Measurements from ENCODE around the gene ABHD17A.

The ABHD17A gene

DNA sequence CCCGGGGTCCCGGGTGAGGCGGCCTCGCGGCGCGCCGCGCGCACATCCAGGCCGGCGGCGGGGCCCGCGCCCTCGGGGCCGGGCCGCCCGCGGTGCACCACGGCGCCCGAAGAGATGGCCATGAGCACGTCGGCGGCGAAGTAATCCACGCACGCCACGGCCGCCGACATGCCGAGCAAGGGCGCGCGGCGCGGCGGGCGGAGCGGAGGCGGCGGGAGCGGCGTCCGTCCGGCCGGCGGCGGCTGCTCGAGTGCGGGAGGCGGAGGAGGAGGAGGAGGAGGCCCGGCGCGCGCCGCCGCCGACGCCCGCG is 22.0 kb downstream of the ABHD17A start, which contains the start of gene KLF16:
KLF16 (minus strand) TSS at position 252 of the 310 bp plus-strand sequence; CDS start at position 170, 82 bp downstream.
- no peak for DNase-seq

DNA sequence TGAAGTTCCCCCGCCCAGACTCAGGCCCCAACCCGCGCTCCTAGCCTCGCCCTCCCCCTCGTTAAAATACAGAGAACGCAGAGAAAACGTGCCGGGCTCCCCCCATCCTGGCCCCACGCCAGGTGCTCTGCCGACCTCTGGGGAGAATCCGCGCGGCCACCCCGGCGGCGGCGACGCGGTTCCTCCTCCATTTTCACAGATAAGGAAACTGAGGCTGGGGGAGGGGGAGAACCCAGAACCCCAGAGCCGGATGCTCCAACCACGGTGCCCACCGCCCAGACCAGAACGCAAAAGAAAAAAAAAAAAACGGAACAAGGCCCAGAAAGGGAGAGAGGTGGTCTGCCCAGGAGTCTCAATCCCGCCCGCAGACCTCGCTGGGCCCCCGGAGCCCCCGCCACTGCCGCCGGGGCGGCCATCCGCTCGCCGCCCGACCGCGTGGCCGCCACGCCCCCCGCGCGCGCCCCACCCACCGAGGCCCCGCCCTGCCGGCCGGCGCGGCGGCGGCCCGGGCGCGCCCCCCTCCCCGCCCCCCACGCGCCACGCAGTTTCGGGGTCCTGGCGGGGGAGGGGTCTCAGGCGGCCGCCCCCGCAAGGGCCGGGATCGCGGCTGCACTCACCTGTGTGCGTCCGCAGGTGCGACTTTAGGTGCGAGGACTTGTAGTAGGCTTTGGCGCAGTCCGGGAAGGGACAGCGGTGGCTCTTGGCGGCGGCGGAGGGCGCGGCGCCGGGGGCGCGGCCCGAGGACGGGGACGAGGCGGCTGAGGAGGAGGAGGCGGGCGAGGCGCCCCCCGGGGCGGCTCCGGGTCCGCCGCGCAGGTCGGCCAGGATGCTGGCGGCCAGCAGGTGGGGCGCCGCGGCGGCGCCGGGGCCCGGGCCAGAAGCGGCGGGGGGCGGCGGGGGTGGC is 22.6 kb downstream of the ABHD17A start:
- DNase-seq = peak; percentile 73

DNA sequence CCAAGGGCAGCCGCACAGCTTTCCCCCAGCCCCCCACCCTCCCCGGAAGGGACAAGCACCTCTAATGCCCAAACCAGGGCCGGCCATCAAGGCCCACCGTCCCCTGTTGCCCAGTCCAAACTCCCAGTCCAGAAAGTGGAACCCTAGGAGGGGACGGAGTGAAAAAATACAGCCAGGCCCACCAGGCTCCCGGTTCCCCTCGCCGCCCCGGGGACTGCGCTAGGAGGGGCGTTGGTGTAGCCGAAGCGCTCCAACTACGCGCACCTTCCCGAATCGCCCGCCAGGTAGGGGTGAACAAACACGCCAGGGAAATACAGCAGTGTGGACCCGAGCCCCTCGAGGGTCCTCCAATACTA is 23.2 kb downstream of the ABHD17A start:
- DNase-seq = no peak

DNA sequence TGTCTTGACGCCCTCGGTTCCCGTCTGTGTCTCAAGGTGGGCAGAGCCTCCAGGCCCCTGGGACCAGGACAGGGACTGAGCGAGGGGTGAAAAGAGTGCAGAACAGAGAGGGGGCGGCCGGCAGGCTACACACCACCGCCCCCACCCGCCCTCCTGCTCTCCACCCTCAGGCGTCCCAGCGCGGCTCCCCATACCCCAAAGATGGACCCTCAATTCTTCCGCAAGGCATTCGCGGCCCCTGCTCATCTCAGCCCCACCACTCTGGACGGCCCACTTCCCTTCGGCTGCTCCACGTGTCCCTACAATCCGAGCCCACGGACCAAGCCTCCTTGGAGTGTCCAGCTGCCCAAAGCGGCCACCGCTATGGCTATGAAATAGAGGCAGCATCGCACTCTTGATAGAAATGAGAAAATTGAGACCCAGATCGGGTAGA is 23.7 kb downstream of the ABHD17A start:
- DNase-seq = no peak

DNA sequence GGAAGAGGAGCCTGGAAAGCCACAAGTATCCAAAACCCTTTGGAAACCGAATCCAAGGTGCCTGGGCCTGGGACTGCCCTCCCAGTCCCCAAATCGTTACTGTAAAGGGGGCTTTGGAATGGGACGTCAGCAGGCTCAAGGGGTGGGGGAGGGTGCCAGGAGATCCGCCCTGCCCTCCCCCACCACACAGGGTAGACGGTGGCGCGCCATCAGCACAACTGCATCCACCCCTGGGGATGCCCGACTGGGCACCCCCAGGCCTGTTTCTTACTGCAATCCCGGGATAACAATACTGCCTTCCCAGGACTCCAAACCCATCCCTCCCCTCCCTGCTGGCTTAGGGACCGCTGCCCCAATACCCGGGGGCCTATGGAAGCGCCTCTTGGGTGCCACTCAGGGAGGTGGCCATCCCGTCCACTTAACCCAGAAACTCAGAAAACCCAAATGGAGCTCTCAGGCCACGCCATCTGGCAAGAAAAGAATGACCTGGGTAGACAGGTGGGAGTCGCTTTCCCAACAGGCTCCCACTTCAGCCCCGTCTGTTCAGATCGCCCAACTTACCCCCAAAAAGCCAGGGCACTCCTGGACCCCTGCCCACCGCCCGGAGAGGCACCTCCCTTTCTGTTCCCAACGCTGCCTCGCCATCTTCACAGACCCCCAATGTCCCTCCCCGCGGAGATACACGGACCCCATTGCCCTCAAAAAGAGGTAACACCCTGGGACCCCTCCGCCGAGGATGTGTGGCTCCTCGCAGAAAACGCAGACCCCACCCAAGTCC is 24.3 kb downstream of the ABHD17A start:
- no peak for DNase-seq

DNA sequence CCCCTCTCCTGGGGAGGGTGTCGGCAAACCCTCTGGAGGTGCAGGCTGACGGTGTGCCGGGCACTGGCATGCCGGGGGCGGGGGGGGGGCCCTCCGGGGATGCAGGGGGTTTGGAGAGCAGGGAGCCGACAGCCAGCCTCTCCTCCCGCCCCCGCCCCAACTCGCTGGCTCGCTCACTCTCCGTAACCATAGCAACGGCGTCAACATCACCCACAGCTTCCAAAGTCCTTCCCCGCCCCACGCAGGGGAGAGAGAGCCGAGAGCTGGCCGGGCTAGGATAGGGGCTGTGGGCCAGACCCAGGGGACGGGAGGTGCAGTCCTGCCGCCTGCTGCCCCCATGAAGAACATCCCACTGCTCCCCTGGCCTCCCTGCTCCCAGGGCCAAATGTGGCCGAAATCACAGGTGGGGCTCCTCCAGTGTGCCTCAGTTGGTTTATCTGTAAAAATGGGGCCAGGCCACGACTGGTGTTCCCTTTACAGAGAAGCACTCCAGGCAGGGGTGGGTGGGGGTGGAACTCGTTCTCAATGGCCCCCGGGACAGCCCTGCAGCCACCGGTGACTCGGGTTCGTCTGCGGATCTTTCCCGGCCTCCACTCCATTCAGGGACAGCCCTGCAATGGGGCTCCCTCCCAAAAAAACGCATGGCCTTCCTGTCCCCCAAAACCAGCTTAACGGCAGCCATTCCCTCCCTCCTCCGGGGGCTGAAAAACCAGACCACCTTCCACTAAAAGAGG is 25.1 kb downstream of the ABHD17A start:
- no peak for DNase-seq

DNA sequence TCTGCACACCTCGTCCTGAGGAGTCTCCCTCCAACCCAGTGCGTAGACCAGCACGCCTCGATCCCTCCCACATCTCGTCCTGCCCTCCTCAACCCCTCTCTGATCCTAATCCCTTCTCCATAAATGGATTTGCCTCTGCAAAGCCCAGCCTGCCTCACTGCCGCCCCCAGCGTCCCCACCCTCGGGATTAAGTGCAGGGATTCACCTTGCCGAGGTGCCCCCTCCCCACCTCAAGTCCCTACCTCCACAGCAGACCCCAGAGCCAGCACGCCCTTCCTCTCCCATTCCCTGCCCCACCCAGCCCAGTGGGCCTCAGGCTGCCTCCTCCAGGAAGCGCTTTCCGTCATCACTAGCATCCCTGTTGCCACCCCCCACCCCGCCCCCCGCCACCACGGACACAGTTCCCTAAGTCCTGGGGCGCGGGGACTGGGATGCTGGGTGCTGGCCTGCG is 25.9 kb downstream of the ABHD17A start:
- no peak for DNase-seq

DNA sequence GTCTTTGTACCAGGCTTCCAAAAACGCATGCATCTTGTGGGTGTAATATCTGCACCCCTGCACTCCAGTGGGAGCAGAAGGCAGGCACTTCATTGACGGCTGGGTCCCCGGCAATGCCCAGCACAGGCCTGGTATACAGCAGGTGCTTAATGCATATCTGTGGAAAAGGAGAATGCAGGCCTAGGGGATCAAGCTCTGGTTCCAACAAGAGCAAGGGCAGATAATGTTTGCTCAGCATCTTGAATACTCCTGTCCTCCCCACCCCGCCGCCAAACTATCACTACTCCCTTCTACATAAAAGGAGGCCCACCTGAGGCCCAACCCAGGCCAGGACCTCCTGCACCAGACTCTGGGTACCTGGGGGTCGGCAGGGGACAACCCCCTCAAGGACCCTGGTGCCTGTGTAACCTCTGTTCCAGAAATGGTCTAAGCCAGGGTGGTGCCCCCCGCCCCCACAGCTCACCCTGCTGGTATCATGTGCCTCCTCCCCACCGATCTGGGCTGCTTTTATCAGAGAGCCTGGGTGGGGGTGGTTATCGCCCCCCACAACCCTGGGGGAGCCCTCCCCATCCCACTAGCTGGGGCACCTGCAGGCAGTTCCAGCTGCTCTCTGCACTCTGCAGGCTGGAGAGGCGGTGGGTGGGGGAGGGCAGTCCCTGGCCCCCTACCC is 26.7 kb downstream of the ABHD17A start:
- DNase-seq = no peak

DNA sequence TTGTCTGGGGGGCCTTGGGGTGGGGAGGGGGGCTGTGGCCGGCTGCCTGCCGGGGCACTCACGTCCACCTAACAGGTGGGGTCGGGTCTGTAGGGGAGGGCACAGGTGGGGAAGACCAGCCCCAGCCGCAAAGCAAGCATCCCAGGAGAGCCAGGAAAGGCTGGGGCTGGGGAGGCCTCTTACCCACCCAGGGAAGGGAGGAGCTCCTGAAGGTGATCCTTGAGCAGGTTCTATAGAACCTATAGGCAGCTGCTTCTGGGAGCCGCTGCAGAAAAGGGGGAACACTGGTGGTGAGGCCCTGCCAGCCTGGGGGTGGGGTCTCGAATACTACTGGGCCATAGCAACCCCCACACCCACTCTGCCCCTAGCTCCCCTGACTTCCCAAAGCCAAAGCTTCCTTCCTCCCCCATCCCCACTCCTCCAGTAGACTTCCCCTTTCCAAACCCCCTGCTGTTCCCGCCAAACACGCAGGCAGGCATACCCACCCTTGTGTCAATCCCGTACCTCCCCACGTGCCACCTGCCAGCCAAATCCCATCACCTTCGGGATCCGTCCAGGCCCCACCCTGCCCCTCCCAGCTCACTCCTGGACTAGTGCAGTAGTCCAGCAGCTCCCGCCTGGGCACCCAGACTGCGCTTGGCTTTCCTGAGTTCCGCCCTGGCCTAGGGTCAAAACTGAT is 27.5 kb downstream of the ABHD17A start:
- DNase-seq = no peak

DNA sequence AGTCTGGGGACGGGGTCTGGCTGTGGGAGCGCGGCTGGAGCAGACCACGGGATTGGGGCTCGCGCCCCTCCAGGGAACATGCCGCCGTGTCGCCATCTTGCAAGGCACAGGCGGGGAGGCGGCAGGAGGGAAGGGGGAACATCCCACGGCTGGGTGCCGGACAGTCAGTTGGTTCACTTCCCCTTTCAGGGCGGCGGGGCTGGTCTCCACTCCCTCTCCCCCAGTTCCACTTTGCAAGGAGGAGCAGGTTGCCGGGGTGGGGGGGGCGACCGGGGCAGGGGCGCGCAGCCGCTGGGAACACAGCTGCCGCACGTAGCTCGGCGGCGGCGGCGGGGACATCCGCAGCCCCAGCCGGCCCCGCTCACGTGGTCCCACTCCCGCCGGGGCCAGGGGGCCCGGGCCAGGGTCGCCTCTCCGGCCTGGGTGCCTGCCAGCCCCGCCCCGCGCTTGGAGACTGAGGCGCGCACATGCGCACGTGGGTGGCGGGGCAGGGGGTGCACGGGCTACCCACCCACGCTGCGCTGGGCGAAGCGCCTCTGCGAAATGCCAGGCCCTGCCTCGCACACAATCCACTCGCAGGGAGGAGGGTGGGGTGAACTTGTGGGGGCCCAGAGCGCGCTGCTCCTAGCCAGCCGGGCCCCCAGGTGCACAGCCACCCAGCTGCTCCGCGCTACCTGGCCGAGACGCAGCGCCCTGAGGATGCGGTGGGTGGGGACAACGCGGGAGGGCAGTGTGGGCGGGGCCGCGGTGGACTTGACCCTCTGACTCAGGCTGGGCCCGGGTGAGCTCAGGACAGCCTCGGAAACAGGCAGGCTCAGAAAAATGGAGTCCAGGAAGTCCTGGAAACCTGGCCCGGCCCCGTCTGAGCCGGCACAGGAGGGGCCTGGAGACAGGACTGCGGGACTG is 28.3 kb downstream of the ABHD17A start:
- peak; percentile 76 for DNase-seq

DNA sequence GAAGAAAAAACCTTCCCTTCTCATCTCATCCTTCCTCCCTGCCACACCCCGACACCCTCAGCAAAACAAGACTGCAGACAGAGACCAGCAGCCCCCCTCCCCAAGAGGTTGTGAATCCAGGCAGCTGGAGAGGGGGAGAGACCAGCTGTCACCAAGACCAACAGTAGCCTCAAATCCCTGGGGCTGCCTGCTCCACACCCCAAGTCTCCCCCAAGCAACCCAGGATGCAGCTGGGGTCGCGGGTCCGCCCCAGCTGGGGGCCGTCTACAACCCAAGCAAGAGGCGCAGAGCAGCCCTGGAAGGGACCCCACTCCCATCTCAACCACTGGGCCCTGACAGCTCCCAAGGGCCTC is 29.0 kb downstream of the ABHD17A start:
- no peak for DNase-seq

DNA sequence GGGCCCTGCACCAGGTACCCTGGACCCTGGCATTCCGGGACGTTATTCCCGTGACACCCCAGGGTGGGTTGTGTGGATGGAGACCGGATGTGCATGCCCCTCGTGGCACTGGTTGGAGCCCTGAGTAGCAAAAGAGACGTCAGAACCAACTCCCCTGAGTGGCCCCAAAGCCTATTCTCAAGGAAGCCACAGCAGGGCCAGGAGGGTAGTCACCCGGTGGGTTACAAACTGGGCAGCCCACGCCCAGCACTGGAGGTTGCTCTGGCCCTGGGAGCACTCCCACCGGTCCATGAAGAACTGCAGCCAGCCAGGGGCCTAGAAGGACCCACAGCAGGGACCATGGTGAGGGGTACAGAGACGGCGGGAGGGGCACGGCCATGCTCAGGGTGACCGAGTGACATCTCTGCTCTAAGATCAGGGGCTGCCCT is 29.5 kb downstream of the ABHD17A start:
- DNase-seq = peak; percentile 58

DNA sequence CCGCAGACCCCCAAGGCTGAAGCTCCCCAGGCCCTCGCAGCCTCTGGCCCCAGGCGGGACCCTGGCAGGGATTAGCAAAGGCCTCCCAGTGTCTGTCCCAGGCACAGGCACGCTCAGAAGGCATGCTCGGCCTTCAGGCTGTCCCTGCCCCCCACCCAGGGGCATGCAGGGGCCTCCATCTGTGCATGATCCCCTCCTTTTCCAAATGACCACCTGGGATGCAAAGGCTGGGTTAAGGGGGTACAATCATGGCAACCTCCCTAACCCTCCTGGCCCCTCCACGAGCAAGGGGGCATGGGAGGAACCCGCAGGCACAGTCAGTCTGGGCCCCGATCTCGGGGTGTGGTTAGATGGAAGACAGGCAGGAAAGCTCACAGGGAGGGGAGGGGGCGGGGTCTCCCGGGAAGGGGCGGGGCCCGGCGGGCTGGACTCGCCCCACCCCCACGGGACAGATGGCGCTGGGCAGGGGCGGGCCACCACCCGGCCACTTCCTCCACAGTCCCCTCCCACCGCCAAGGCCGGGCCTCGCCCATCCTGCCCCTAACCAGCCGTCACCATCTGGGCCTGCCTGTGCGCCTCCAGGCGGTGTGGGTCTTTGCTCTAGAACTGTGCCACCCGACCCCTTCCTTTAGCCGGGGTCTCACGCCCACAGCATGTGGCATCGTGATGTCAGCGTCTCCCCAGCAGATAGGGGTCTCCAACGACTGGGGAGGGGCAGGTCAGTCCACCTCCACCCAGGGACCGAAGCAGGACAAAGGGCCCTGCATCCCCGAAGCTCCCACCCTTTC is 30.1 kb downstream of the ABHD17A start:
- peak; percentile 90 for DNase-seq

DNA sequence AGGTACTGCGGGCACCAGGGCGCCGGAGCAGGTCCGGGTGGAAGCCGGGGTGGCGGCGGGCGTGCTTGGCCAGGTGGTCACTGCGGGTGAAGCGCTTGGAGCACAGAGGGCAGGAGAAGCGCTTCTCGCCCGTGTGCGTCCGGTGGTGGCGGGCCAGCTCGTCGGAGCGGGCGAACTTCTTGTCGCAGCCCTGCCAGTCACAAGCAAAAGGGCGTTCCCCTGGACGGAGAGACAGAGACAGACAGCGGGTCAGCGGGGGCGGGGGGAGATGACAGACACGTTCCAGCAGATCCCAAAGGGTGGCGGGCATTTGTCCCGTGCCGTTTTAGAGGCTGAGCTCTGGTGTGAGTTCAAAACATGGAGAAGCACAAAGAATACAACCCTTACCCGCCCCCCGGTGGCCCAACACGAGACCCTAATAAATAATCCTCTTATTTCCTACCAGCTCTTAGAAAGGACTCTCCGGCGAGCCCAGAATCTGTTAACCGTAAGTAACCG is 30.7 kb downstream of the ABHD17A start:
- no peak for DNase-seq

DNA sequence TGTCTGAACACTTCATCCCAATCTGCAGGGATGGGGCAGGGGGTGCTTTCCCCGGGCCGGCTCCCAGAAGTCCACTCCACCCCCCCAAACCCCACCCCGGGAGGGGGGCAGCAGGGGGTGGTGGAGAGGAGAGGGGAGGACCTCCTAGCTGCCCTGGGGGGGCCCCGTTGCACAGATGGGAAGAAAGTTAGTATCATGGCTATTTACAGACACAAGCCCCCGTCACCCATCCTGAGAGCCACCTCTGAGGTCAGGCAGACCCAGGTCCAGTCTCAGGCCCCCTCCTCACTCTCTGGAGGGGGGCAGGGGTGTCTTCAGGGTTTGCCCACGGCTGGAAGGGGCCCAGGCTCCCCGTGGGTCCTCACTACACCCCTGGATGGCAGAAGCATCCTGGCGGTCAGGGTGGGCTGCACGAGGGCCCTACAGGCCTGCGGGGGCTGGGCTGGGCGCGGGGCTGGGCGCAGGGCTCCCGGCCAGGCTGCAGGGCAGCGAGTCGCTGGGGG is 31.2 kb downstream of the ABHD17A start:
- DNase-seq = no peak

DNA sequence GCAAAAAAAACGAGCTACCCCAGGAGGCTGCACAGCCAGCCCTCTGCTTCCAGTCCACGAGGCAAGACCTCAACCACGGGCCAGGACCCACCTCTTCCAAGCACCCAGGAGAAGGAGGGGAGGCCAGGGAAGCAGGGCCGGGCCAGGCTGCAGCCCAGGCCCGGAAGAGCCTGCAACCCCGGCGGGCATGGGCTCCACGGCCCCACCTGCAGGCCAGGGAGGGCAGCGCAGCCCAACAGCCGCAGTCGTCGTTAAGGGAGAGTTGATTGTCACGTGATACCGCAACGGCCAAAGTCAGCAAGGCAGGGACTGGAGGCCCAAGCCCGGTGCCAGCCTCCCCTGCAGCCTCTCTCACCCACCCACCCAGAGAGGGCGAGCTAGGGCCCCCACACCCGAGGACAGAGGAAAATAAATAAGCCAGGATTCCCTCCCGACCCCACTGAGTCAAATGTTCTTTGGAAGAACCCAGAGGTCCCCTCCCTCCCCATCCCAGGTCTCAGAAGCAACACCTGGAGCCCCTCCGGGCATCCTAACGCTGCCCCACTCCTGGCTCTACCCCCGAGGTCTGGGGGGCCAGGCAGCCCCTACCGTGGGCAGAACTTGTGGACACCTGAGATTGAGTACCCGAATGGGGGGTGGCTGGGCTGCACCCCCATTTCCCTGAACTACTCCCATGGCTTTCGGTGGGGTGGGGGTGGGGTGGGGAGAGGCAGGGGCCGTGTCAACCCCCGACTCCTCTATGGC is 31.8 kb downstream of the ABHD17A start:
- DNase-seq = peak; percentile 93

DNA sequence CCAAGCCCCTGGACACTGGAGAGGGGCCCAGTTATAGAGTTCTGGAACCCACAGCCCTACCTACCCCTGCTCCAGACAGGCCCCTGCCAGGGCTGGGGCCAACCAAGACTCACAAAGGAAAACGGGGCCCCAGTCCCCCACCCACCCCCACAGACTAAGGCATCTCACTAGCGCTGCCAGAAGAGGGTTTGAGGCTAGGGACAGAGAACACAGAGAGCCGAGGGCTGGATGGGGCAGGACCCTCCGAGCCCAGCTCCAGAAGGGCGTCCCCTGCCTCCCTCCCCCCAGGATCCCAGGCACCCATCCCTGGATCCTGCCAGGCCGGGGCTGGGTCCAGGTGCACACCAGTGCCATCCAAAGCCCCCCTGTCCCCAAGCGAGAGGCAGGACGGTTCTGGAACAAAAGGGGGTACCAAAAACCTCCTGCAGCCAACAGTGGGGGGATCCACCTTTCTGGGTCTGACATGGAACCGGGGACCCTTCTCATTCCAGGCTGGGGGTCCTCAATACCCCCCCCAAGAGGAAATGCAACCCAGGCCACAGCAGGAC is 32.6 kb downstream of the ABHD17A start:
- DNase-seq = no peak

DNA sequence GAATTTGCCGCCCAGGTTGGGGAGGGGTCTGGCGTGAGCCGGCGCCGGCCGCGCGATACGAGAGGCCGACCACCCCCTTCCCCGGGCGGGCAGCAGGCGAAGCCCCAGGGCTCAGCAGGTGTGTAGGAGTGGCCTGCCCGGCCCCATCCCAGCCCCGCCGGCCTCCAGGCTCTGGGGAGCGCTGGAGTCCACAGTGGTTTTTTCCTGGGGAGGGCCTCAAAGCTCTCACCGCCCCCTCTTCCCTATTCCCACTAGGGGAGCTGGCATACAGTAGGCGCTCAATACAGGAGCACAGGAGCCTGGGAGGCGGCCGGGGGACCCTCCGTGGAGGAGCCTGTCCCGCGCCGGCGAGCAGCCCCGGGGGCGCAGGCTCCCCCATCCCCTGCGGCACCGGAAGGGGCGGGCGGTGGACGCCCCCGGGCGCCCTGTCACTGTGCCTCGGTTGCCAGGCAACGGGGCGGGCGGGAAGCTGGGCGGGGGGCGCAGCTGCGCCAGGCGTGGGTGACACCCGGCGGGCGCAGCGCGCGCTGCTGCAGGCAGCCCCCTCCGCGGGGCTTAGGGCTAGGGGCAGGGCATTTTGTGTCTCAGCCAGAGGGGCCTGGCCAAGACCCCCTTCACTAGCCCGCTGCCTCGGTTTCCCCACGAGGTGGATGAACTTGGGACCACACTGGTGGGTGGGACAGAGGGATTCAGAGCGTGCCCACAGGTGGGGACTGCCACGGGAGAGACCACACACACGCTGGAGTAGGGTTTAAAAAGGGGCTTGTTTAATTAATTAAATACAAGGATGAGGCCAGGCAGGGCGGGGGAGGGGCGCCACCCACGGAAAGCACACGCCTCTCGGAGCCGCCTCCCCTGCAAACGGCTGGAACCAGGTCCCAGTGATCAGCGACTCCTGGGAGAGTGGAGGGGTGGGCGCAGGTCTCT is 33.4 kb downstream of the ABHD17A start:
- DNase-seq = peak; percentile 65

All from stimulated activated CD8-positive, alpha-beta memory T cell treated with anti-CD3 and anti-CD28 coated beads, Interleukin-4, amount 100 ng/mL, for 48 hours (primary cell).